DND-41 (cell line): ENCODE measurements around the gene FXR2.

Experiments
- ATAC-seq: fragments of 200-7000 bp; cut with Tn5 transposase; 3 replicates; pipeline ENCODE4 v1.9.1; 2021; ENCODE audit warnings: low read depth; ENCODE audit not compliant: insufficient read depth
- DNase-seq: peaks from one replicate; pipeline ENCODE4 v3.0.0-alpha.2; 2020
- H2AFZ ChIP-seq: 2 replicates; pipeline ENCODE4 v1.6.0; 2012; ENCODE audit warnings: low read depth, low read length
- H3K27ac ChIP-seq: 2 replicates; pipeline ENCODE4 v1.5.1; 2012; ENCODE audit warnings: low read length, inconsistent platforms
- H3K27me3 ChIP-seq: fragments of 200-600 bp; sonication (generic); 2 replicates; pipeline ENCODE4 v1.6.0; 2012; ENCODE audit warnings: low read length, mild to moderate bottlenecking, inconsistent platforms; ENCODE audit not compliant: insufficient read depth, poor library complexity
- H3K36me3 ChIP-seq: 2 replicates; pipeline ENCODE4 v1.5.1; 2012; ENCODE audit warnings: low read length, inconsistent platforms; ENCODE audit not compliant: insufficient read depth
- H3K4me1 ChIP-seq: 2 replicates; pipeline ENCODE4 v1.5.1; 2012; ENCODE audit warnings: mild to moderate bottlenecking, low read length; ENCODE audit not compliant: insufficient read depth
- H3K4me2 ChIP-seq: 2 replicates; pipeline ENCODE4 v1.6.0; 2012; ENCODE audit warnings: mild to moderate bottlenecking, moderate library complexity, low read length, inconsistent platforms; ENCODE audit not compliant: insufficient read depth
- H3K4me3 ChIP-seq, 2 experiments: fragments of 200-600 bp in 1 of 2; shearing (Covaris generic) in 1 of 2; 2 replicates each; pipeline ENCODE4 v1.5.1; 2012 to 2016; ENCODE audit warnings: inconsistent platforms in 2 of 2, low read length in 2 of 2, mild to moderate bottlenecking in 2 of 2, low read depth in 1 of 2, moderate library complexity in 1 of 2
- H3K79me2 ChIP-seq: 2 replicates; pipeline ENCODE4 v1.6.0; 2012; ENCODE audit warnings: low read length, inconsistent platforms; ENCODE audit not compliant: insufficient read depth
- H3K9ac ChIP-seq: 2 replicates; pipeline ENCODE4 v1.6.0; 2012; ENCODE audit warnings: low read depth, mild to moderate bottlenecking, inconsistent platforms, low read length, moderate library complexity
- H3K9me3 ChIP-seq: 2 replicates; pipeline ENCODE4 v1.5.1; 2012; ENCODE audit warnings: low read length, moderate library complexity, mild to moderate bottlenecking, inconsistent platforms; ENCODE audit not compliant: insufficient read depth, severe bottlenecking
- H4K20me1 ChIP-seq: 2 replicates; pipeline ENCODE4 v1.6.0; 2012; ENCODE audit warnings: low read length; ENCODE audit not compliant: insufficient read depth
- EZH2 ChIP-seq: IDR thresholded peaks from 3 replicates; pipeline ENCODE4 v1.6.1; 2012; ENCODE audit warnings: borderline replicate concordance, low read depth, mild to moderate bottlenecking, moderate library complexity, low read length, inconsistent platforms; ENCODE audit not compliant: severe bottlenecking
- TF ChIP-seq, protein P1 (sequence below): IDR thresholded peaks from 2 replicates; pipeline ENCODE4 v1.5.1; 2012; ENCODE audit warnings: borderline replicate concordance, low read length, moderate library complexity, mild to moderate bottlenecking; ENCODE audit not compliant: poor library complexity, severe bottlenecking; ENCODE audit errors: extremely low read depth

FXR2 gene

GRCh38 chr17:7573324-7574080, 41.2 kb downstream of the FXR2 start:
- Histone ChIP-seq H4K20me1 (peaks cover 54% of the 10 kb centered on the region), H3K27me3 (no peaks in the 10 kb centered on the region), H2AFZ (no peak overlapping the region), H3K9me3 (no peaks in the 10 kb centered on the region), H3K4me2 (peak overlapping the region; percentile 84), H3K4me3 (peak overlapping the region; percentile 70), H3K4me1 (peaks cover 65% of the 10 kb centered on the region), H3K27ac (peak overlapping the region; percentile 97), H3K9ac (peak overlapping the region; percentile 99), H3K79me2 (peaks cover 75% of the 10 kb centered on the region), H3K36me3 (peaks cover 85% of the 10 kb centered on the region)
- TF ChIP-seq, protein P1, sequence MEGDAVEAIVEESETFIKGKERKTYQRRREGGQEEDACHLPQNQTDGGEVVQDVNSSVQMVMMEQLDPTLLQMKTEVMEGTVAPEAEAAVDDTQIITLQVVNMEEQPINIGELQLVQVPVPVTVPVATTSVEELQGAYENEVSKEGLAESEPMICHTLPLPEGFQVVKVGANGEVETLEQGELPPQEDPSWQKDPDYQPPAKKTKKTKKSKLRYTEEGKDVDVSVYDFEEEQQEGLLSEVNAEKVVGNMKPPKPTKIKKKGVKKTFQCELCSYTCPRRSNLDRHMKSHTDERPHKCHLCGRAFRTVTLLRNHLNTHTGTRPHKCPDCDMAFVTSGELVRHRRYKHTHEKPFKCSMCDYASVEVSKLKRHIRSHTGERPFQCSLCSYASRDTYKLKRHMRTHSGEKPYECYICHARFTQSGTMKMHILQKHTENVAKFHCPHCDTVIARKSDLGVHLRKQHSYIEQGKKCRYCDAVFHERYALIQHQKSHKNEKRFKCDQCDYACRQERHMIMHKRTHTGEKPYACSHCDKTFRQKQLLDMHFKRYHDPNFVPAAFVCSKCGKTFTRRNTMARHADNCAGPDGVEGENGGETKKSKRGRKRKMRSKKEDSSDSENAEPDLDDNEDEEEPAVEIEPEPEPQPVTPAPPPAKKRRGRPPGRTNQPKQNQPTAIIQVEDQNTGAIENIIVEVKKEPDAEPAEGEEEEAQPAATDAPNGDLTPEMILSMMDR: no peak
- no peak for TF ChIP-seq EZH2
- peak; percentile 47 for ATAC-seq
- peak; percentile 92 for DNase-seq

DNA sequence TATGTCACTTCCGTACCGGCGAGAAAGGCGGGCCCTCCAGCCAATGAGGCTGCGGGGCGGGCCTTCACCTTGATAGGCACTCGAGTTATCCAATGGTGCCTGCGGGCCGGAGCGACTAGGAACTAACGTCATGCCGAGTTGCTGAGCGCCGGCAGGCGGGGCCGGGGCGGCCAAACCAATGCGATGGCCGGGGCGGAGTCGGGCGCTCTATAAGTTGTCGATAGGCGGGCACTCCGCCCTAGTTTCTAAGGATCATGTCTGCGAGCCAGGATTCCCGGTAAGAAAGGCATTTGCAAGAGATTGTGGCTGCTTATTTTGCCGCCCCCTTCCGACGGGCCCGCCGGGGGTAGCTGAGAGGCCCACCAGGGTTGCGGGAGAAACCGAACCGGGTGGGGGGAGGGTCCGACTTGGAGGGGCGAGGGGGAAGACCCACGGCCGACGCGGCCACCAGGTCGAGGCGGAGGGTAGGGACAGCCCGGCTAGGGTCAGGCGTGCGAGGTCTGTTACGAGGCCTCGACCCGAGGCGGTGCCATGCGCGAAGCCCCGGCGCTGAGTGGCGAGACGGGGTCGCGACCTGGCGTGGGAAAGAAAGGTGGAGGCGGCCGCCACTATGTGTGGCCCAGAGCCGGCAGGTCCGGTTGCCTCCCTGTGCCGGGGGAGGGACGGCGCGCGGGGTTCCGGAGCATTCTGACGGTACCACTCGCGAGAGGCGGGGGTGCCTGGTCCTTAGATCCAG, 41.9 kb downstream of the FXR2 start:
- peak overlapping the region; percentile 84 for H3K4me2 ChIP-seq
- H3K36me3 ChIP-seq: peaks cover 82% of the 10 kb centered on the region
- H3K4me3 ChIP-seq: peak overlapping the region; percentile 70
- TF ChIP-seq, protein P1: no peak
- no peak for TF ChIP-seq EZH2
- peaks cover 76% of the 10 kb centered on the region for H3K79me2 ChIP-seq
- peaks cover 48% of the 10 kb centered on the region for H4K20me1 ChIP-seq
- ATAC-seq: no peak
- H3K27ac ChIP-seq: peak overlapping the region; percentile 97
- peak; percentile 100 for DNase-seq
- no peaks in the 10 kb centered on the region for H3K27me3 ChIP-seq
- H2AFZ ChIP-seq: no peak overlapping the region
- H3K9me3 ChIP-seq: no peaks in the 10 kb centered on the region
- peak overlapping the region; percentile 99 for H3K9ac ChIP-seq
- peaks cover 63% of the 10 kb centered on the region for H3K4me1 ChIP-seq

DNA sequence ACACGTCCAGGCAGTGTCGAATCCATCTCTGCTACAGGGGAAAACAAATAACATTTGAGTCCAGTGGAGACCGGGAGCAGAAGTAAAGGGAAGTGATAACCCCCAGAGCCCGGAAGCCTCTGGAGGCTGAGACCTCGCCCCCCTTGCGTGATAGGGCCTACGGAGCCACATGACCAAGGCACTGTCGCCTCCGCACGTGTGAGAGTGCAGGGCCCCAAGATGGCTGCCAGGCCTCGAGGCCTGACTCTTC, 42.4 kb downstream of the FXR2 start:
- no peak for DNase-seq
- peaks cover 60% of the 10 kb centered on the region for H3K4me1 ChIP-seq
- peaks cover 76% of the 10 kb centered on the region for H3K79me2 ChIP-seq
- no peak for TF ChIP-seq EZH2
- TF ChIP-seq, protein P1: no peak
- no peaks in the 10 kb centered on the region for H3K9me3 ChIP-seq
- H4K20me1 ChIP-seq: peaks cover 43% of the 10 kb centered on the region
- peak overlapping the region; percentile 64 for H3K9ac ChIP-seq
- peaks cover 82% of the 10 kb centered on the region for H3K36me3 ChIP-seq
- ATAC-seq: peak; percentile 88
- H3K4me2 ChIP-seq: peak overlapping the region; percentile 78
- peak overlapping the region; percentile 64 for H2AFZ ChIP-seq
- peak overlapping the region; percentile 82 for H3K27ac ChIP-seq
- H3K27me3 ChIP-seq: no peaks in the 10 kb centered on the region
- H3K4me3 ChIP-seq: peak overlapping the region; percentile 34 to 64; a peak in 3 of 4 replicates
